Activated T-cell treated with anti-CD3 and anti-CD28 coated beads, Interleukin-2, amount 50 U/mL, for 48 hours (primary cell): ENCODE measurements around the gene GPRC5D.

ENCODE experiments used
- DNase-seq, 2 experiments: peaks; one replicate each; pipeline ENCODE4 v3.0.0-alpha.2; 2020

Gene GPRC5D

DNA sequence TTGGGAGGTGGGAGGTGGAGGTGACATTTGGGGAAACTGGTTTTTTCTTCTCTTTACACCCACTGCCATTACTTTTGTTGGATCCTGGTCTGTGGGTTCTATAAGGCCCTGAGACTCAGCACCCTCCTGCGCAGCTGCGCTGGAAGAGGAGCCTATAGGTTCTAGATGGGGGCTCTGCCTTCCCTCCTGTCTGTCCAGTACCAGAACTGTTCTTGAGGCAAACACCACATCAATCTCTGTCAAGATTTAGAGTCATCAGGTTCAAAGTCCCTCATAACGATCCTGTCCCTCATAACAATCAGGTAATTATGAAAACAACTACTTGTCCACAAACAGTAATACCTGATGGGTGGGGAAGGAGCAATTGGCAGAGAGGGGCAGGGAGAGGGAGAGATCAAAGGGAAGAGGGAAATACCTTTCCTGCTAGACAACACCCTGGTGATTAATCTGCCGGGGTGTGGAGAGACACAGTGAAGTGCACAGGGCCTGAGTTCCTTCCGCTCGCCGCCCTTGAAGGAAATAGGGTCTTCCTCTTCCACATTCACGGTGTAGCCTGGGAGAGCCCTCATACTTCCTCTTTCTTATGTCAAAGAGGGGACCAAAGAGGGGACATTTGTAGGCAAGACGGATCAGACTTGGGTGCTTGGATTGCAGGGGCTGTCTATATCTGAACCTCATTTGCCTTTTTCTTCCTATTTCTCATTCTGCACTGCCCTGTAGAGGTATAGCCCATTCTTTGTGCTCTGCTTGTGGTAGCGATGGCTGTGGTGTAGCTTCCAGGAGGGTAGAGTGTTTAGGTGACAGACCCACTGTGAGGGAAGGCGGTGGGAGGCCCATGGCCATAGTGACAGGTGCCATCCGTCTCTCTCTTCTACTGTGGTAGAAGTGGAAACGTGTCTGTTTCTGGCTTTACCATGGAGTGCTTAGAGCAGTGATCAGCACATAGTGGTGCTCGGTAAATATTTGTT is 48.0 kb downstream of the GPRC5D start:
- no peak for DNase-seq

DNA sequence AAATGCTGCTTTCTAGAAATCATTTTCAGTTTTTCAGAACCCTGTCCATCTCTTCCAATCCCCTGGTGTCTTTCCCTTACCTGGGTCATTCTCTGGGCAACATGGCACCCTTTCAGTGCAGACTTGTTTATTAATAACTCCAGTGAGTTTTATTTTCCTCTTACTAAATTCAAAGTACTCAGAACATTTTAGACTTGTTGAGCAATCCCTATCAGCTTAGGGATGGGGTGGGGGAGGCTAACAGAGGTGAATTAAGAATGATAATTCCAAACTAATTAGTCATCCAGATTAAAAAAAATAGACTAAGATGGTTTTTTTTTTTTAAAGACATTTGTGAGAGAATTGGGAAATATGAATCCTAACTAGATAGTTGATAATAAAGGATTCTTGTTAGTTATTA is 49.9 kb downstream of the GPRC5D start:
- no peak for DNase-seq

DNA sequence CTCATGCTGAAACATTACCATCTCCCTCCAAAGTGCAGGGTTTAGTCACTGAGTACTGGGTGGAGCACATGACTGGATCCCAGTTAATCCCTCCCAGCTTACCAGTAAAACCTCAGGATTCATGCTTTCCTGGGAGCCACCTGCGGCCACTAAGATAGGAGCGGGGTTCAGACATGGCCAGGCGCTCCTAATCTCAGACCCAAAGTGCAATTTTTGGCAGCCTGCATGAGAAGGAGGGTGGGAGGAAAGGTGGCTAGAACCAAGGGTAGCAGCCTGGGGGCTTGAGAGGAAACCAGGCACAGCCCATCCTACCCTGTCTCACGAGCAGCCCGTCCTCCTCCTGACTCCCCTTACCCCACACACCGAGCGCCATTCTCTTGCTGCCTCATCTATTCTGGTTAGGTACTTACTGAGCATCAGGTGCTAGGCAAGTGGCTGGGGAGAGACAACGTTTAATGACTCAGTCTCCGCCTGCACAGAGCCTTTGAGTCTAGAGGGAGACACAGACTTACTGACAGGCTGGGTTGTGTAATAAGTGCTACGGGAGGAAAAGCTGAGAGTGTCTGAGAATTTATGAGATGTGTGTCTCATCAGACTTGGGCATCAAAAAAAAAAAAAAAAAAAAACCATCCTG is 50.7 kb downstream of the GPRC5D start:
- DNase-seq = peak; percentile 38 to 43

DNA sequence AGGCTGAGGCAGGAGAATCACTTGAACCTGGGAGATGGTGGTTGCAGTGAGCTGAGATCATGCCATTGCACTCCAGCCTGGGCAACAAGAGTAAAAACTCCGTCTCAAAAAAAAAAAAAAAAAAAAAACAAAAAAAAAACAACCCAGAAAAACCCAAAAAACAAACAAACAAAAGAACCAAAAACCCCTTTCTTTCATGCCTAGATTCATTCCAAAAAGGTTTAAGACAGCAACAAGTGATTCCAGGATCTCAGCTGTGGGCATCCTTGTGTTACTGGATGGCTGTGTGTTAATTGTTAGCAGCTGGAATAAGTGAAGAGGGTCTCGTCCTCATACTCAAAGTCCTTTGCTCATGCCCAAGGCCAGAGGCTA is 51.2 kb downstream of the GPRC5D start:
- DNase-seq = no peak

GRCh38 chr12:12899530-12900380 is 52.2 kb downstream of the GPRC5D start:
- DNase-seq = peak; percentile 80

DNA sequence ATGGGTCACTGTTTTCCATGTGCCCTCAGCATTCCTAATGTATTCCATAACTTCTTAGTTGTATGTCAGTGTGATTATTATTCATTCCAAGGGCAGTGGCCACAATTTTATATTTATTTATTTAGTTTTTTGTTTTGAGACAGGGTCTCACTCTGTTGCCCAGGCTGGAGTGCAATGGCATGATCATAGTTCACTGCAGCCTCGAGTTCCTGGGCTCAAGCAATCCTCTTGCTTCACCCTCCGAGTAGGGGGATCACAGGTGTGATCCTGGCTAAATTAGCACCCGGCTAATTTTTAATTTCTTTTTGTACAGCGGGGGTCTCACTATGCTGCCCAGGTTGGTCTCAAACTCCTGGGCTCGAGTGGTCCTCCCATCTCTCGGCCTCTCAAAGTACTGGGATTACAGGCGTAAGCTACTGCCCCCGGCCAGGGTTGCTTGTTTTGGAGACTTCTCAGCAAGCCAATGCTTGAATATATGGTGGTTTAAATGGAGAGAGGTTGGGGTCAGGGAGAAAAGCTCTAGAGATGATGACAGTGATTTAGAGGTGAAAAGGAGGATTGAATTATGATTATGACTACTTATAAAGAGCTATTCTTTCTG is 53.0 kb downstream of the GPRC5D start:
- DNase-seq = no peak

DNA sequence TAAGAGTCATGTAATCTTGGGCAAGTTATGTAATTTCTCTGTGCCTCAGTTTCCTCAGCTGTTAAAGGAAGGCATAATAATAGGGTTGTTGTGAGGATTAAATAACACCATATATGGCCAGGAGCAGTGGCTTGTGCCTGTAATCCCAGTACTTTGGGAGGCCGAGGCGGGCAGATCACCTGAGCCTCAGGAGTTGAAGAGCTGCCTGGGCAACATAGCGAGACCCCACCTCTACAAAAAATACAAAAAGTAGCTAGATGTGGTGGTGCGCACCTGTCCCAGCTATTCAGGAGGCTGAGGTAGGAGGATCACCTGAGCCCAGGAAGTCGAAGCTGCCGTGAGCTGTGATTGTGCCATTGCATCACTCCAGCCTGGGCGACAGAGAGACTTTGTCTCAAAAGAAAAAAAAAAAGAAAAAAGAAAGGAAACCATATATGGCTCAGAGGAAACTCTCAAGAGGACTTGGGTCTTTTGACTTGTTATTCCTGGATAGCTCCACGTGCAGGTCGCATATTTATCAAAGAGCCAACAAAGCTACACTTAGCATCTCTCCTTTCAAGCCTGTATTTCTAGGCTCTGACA is 53.7 kb downstream of the GPRC5D start:
- DNase-seq = no peak

DNA sequence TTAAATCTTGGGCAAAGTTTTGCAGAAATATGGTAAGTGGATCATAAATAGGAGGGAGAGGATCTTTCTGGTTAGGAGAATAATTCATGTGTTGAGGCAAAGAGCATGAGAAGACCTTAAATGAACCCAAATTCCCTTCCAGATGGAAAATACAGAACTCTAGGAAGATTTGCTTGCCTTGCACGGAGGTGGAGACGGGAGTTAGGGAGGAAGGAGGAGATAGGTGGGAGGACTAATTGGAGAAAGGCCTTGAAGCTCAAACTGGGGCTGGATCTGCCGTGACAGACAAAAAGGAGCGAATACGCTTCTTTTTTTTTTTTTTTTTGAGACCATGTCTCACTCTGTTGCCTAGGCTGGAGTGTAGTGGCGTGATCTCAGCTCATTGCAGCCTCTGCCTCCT is 54.7 kb downstream of the GPRC5D start:
- DNase-seq = no peak

- no peak for DNase-seq
These were observed 55.7 kb downstream of the GPRC5D start for GRCh38 chr12:12896260-12896659.

DNA sequence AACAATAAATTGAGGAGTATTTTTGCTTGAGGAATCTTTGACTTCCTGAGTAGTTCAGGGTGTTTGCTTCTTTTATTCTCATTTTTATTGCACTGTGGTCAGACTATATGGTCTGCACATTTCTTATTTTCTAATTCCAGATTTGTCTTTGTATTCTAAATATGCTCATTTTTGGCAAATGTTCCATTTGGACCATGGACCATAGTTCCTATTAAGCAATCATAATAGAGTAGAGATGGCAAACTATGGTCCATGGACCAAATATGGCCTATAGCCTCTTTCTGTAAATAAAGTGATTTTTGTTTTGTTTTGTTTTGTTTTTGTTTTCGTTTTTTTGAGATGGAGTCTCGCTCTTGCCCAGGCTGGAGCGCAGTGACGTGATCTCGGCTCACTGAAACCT is 58.5 kb downstream of the GPRC5D start:
- DNase-seq = no peak

DNA sequence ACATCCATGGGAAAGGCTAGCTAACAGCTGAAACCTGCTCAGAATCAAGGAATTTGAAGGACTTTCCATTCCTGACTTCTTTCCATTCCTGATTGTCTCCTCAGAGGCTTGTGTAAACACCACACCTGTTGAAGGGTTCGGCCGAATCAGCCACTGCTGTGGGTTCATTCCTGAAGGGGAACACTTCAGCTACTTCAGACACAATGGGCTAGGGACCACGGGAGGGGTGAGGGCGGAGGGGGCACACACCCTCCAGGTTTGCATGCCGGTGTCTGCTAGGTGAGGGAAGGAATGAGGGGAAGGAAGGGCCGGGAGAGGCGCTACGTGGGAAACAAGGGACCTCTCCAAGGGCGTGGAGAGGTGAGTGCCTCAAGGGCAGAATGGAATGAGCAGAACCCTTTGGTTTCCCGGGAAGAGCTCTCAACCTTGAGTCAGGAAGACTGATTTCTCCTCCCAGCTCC is 59.3 kb downstream of the GPRC5D start:
- DNase-seq = no peak

DNA sequence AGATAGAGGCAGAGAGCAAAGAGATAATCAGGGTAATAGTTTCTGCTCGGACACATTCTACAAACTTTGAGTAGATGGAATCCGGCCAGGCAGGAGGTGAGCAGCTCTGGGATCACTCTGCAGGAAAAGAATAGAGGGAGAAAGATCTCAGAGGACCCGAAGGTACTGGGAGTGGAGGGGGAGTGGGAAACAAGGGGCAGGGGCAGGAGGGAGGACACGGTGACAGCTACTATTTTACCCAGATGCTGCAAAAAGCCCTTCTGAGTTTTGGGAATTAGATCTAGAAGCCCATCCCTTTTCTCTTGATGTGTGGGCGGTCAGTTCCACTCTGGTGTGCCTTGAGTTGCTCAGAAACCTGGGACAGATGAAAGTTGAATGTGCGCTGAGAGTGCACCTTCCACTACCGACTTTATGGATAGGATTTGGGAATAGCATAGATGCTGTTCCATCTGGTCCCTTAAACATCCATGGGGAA is 60.1 kb downstream of the GPRC5D start:
- DNase-seq = no peak

GRCh38 chr12:12891080-12891880 is 60.7 kb downstream of the GPRC5D start, which contains the start of gene GPRC5A:
Gene GPRC5A, plus strand, starts transcription at chr12:12891562. Its CDS starts 16,688 bp downstream, at chr12:12908250.
- DNase-seq = peak; percentile 51 to 56
